T-helper 1 cell treated with Interleukin-12 subunit alpha and Interleukin-12 subunit beta and Interleukin-4 antibody, amounts not matched to agents 30 ng/mL and 1 ng/mL, for 36 hours (primary cell): ENCODE results near the gene THAP7. TPM values are rescaled to one million over a fixed set of nuclear protein-coding genes. Genes with fewer than 3 reads are reported as not detected.

Source experiments
- intact Hi-C: fragments of 100-400 bp; cut with micrococcal nuclease; formaldehyde crosslinking; loops from one replicate; pipeline ENCODE4 v1.15.1; 2024
- total RNA-seq: library from RNA; stranded (reverse); gene quantifications from 2 replicates; pipeline ENCODE4 v1.2.3, GENCODE V29; 2022

THAP7 gene
- total RNA-seq, 1 donor from 2014 or later: 28.1 TPM

GRCh38 chr22:21014202-21014725 is 12.3 kb upstream of the THAP7 start:
- intact Hi-C loops: loop anchor here (1.0 to 10.0 kb wide), 3 partner anchors 12 to 49 kb away; partner anchors contain the start of genes AIFM3, LZTR1 and THAP7

- intact Hi-C loops: loop anchor here (1.0 to 10.0 kb wide), 3 partner anchors 11 to 49 kb away; partner anchors contain the start of genes AIFM3, LZTR1 and THAP7
Measured at GRCh38 chr22:21013657-21014201, 11.8 kb upstream of the THAP7 start.

GRCh38 chr22:21012446-21013407 is 10.8 kb upstream of the THAP7 start:
- intact Hi-C loops: loop anchor here (10.0 kb wide), 1 partner anchor 48 kb away; the partner anchor contains the start of gene AIFM3

- intact Hi-C loops: loop anchor here (10.0 kb wide), 1 partner anchor 46 kb away; the partner anchor contains the start of gene AIFM3
Measured at GRCh38 chr22:21010426-21011113, 8.7 kb upstream of the THAP7 start.

GRCh38 chr22:21009638-21010425 is 7.9 kb upstream of the THAP7 start:
- intact Hi-C loops: loop anchor here (10.0 kb wide), 2 partner anchors 45 to 645 kb away; partner anchors contain the start of gene AIFM3

GRCh38 chr22:21009208-21009607 is 7.3 kb upstream of the THAP7 start:
- intact Hi-C loops: loop anchor here (10.0 kb wide), 1 partner anchor 646 kb away; no protein-coding TSS in a partner anchor

- intact Hi-C loops: loop anchor here (2.0 to 10.0 kb wide), 2 partner anchors 17 to 651 kb away; no protein-coding TSS in a partner anchor
Measured at GRCh38 chr22:21003782-21004181, 1.9 kb upstream of the THAP7 start.

- intact Hi-C loops: loop anchor here (10.0 kb wide), 1 partner anchor 654 kb away; no protein-coding TSS in a partner anchor
Measured at GRCh38 chr22:21000987-21001600, 824 bp downstream of the THAP7 start.

- intact Hi-C loops: loop anchor here (10.0 kb wide), 1 partner anchor 654 kb away; no protein-coding TSS in a partner anchor
Measured at GRCh38 chr22:21000207-21000986, 1.5 kb downstream of the THAP7 start.

GRCh38 chr22:20999350-21000206 is 2.3 kb downstream of the THAP7 start:
- intact Hi-C loops: loop anchor here (10.0 kb wide), 1 partner anchor 655 kb away; no protein-coding TSS in a partner anchor

GRCh38 chr22:20998411-20999336 is 3.2 kb downstream of the THAP7 start:
- intact Hi-C loops: no loop called here

- intact Hi-C loops: no loop called here
Measured at GRCh38 chr22:20997536-20998257, 4.2 kb downstream of the THAP7 start.

- intact Hi-C loops: no loop called here
Measured at GRCh38 chr22:20996598-20997535, 5.1 kb downstream of the THAP7 start.

GRCh38 chr22:20996031-20996410 is 5.9 kb downstream of the THAP7 start:
- intact Hi-C loops: no loop called here
